ENCODE measurements around the gene RILPL1. TPM values are rescaled to one million over a fixed set of nuclear protein-coding genes. Genes with fewer than 3 reads are reported as not detected.
"Not testable (repeated sequence)": the region's sequence is repeated elsewhere in the genome, so short reads cannot be mapped to it uniquely, and the experiment has no call there.

Gene RILPL1
- total RNA-seq, 3 donors from 2014 or later = 14.4 to 15.1 (median 14.7) TPM

- no peaks in the 10 kb centered on the region for H3K4me1 ChIP-seq
- H3K4me3 ChIP-seq = no peak overlapping the region
- H3K27me3 ChIP-seq = no peaks in the 10 kb centered on the region
- intact Hi-C loops (cut with DNase I; ENCODE audit: low total_unique reads) = no loop called here
- TF ChIP-seq POLR2AphosphoS5 (IDR thresholded peaks at IDR 0.05) (no peak), POLR2A (IDR thresholded peaks at IDR 0.05) (no peak)
- TF ChIP-seq, protein P1, sequence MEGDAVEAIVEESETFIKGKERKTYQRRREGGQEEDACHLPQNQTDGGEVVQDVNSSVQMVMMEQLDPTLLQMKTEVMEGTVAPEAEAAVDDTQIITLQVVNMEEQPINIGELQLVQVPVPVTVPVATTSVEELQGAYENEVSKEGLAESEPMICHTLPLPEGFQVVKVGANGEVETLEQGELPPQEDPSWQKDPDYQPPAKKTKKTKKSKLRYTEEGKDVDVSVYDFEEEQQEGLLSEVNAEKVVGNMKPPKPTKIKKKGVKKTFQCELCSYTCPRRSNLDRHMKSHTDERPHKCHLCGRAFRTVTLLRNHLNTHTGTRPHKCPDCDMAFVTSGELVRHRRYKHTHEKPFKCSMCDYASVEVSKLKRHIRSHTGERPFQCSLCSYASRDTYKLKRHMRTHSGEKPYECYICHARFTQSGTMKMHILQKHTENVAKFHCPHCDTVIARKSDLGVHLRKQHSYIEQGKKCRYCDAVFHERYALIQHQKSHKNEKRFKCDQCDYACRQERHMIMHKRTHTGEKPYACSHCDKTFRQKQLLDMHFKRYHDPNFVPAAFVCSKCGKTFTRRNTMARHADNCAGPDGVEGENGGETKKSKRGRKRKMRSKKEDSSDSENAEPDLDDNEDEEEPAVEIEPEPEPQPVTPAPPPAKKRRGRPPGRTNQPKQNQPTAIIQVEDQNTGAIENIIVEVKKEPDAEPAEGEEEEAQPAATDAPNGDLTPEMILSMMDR (IDR thresholded peaks at IDR 0.05) = no peak
- no peak for DNase-seq (ENCODE audit: low spot score in 2 of 2)
- no peaks in the 10 kb centered on the region for H3K9me3 ChIP-seq
- no peak overlapping the region for H3K27ac ChIP-seq
- H3K36me3 ChIP-seq = no peaks in the 10 kb centered on the region
These were observed 46.1 kb downstream of the RILPL1 start for GRCh38 chr12:123487428-123487827.

DNA sequence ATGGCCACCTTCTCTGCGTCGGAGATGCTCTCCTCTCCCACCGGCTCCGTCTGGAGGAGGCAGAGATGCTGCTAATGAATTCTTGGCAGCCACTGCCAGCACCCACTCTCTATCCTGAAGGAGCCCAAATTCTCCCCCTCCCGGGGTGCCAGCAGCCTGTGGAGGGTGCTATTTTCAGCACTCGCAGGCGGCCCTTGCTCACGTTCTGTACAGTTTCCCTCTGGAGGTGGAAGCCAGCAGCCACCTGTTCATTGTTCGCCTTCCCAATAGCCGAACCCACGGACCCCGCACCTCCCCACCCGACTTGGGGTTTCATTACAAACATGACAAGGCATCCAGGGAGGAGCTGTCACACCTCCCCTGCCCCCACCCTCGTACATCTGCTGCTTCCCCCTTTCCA, 47.8 kb downstream of the RILPL1 start:
- Histone ChIP-seq H3K4me1 (no peaks in the 10 kb centered on the region), H3K27ac (no peak overlapping the region), H3K27me3 (no peaks in the 10 kb centered on the region), H3K36me3 (no peaks in the 10 kb centered on the region), H3K9me3 (no peaks in the 10 kb centered on the region), H3K4me3 (no peak overlapping the region)
- no peak for TF ChIP-seq POLR2AphosphoS5 (IDR thresholded peaks at IDR 0.05)
- no peak for TF ChIP-seq POLR2A (IDR thresholded peaks at IDR 0.05)
- TF ChIP-seq, protein P1 (IDR thresholded peaks at IDR 0.05) = no peak
- no peak for DNase-seq (ENCODE audit: low spot score in 2 of 2)
- intact Hi-C loops (cut with DNase I; ENCODE audit: low total_unique reads) = no loop called here

DNA sequence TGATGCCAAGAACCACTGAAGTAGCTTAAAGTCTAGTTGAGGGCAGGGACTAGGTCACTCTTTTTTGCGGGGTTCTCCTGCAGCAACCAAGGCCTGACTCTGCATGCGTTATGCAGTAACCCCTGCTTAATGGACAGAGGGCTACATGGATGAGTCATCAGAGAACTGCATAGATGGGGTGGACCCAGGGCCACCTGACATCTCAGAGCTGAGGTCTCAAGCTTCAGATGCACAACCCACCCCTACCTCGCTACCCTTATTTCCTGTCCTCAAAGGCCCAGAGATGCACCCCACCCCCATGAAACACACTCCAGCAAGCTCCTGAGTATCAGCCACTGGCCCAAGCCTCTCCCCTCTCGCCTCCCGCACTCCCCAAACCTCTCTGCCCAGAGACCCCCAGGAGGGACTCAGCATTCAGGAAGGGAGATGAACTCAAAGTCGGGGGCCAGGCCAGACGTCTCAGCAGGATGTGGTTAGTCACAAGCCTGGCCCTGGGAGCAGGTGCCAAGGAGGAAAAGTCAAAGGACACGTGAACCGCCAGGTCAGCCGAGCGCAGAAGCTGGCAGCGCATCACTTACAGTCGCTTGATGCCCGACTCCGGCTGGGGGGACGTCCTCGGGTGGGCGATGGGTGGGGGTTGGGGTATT, 49.8 kb downstream of the RILPL1 start:
- no peak for DNase-seq (ENCODE audit: low spot score in 2 of 2)
- H3K9me3 ChIP-seq = no peaks in the 10 kb centered on the region
- no peak overlapping the region for H3K27ac ChIP-seq
- H3K36me3 ChIP-seq = no peaks in the 10 kb centered on the region
- no peaks in the 10 kb centered on the region for H3K4me1 ChIP-seq
- no peaks in the 10 kb centered on the region for H3K27me3 ChIP-seq
- intact Hi-C loops (cut with DNase I; ENCODE audit: low total_unique reads) = no loop called here
- TF ChIP-seq POLR2AphosphoS5 (IDR thresholded peaks at IDR 0.05) (no peak), POLR2A (IDR thresholded peaks at IDR 0.05) (no peak)
- TF ChIP-seq, protein P1 (IDR thresholded peaks at IDR 0.05) = no peak
- no peak overlapping the region for H3K4me3 ChIP-seq

- intact Hi-C loops (cut with DNase I; ENCODE audit: low total_unique reads) = no loop called here
- Histone ChIP-seq H3K4me1 (no peaks in the 10 kb centered on the region), H3K4me3 (no peak overlapping the region), H3K27me3 (no peaks in the 10 kb centered on the region), H3K36me3 (no peaks in the 10 kb centered on the region), H3K9me3 (no peaks in the 10 kb centered on the region), H3K27ac (peak overlapping the region in 1 of 2 donors; percentile 2)
- DNase-seq (ENCODE audit: low spot score in 2 of 2) = no peak
- TF ChIP-seq POLR2AphosphoS5 (IDR thresholded peaks at IDR 0.05) (no peak), POLR2A (IDR thresholded peaks at IDR 0.05) (no peak)
- TF ChIP-seq, protein P1 (IDR thresholded peaks at IDR 0.05) = no peak
These were observed 50.6 kb downstream of the RILPL1 start for GRCh38 chr12:123482876-123483275.

- H3K27ac ChIP-seq; H3K4me3 ChIP-seq; H3K9me3 ChIP-seq; DNase-seq (ENCODE audit: low spot score in 2 of 2); H3K36me3 ChIP-seq; intact Hi-C loops (cut with DNase I; ENCODE audit: low total_unique reads); H3K27me3 ChIP-seq; H3K4me1 ChIP-seq: not testable (repeated sequence)
These were observed 52.3 kb downstream of the RILPL1 start for GRCh38 chr12:123481251-123481650.
